ENCODE results near the gene CSNK1G3. TPM values are rescaled to one million over a fixed set of nuclear protein-coding genes. Genes with fewer than 3 reads are reported as not detected.
A peak's percentile ranks its signal among the peaks of the same experiment; 100 is the strongest.

The CSNK1G3 gene
- polyA plus RNA-seq, 1 donor (not counting 4 experiments of a cell fraction or from before 2014, with no cell fraction given), result 34.0 TPM

DNA sequence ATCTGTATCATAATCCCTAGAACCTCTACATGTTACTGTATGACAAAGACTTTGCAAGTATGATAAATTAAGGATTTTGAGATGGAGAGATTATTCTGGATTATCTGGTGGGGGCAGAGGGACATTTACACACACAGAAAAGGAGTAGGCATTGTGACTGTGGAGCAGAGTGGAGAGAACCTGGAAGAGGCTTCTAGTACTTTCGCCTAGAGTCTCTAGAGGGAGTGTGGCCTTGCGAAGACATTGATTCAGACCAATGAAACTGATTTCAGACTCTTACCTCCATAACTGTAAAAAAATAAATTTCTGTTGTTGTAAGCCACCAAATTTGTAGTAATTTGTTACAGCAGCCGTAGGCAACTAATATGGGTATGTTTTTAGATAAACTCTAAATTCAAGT, 45.9 kb downstream of the CSNK1G3 start:
- Histone ChIP-seq H3K36me3 (ENCODE audit: control insufficient read depth in 2 of 2, extremely low read depth in 1 of 2, insufficient read depth in 2 of 2, low read length in 2 of 2) (peaks cover 1 to 4% of the 10 kb centered on the region in 2 experiments), H3K27ac (ENCODE audit: control insufficient read depth, insufficient read depth, low read length) (no peak overlapping the region), H3K9me1 (ENCODE audit: control insufficient read depth, extremely low read depth, insufficient read depth, low read length) (no peaks in the 10 kb centered on the region), H4K20me1 (ENCODE audit: control insufficient read depth, extremely low read depth, insufficient read depth, low read length) (no peaks in the 10 kb centered on the region), H2AFZ (ENCODE audit: control insufficient read depth, low read length) (no peak overlapping the region), H3K79me2 (ENCODE audit: control insufficient read depth, insufficient read depth, low read length) (peaks cover 3% of the 10 kb centered on the region), H3K9ac (ENCODE audit: control insufficient read depth, extremely low read depth, insufficient read depth, low read length) (no peak overlapping the region), H3K27me3 (ENCODE audit: control insufficient read depth, extremely low read depth, insufficient read depth, low read length) (no peaks in the 10 kb centered on the region), H3K4me2 (ENCODE audit: control insufficient read depth, extremely low read depth, insufficient read depth, low read depth, low read length) (no peak overlapping the region), H3K4me3 (ENCODE audit: control insufficient read depth in 2 of 3, extremely low read depth in 1 of 3, insufficient read depth in 2 of 3, low read depth in 1 of 3, low read length in 3 of 3) (no peak overlapping the region), H3K9me3 (ENCODE audit: control insufficient read depth, low read depth, low read length) (no peaks in the 10 kb centered on the region), H3K4me1 (ENCODE audit: control insufficient read depth, extremely low read depth, insufficient read depth, low read length) (no peaks in the 10 kb centered on the region)
- no peak for DNase-seq (ENCODE audit: low read depth, low spot score)
- TF ChIP-seq, protein P1, sequence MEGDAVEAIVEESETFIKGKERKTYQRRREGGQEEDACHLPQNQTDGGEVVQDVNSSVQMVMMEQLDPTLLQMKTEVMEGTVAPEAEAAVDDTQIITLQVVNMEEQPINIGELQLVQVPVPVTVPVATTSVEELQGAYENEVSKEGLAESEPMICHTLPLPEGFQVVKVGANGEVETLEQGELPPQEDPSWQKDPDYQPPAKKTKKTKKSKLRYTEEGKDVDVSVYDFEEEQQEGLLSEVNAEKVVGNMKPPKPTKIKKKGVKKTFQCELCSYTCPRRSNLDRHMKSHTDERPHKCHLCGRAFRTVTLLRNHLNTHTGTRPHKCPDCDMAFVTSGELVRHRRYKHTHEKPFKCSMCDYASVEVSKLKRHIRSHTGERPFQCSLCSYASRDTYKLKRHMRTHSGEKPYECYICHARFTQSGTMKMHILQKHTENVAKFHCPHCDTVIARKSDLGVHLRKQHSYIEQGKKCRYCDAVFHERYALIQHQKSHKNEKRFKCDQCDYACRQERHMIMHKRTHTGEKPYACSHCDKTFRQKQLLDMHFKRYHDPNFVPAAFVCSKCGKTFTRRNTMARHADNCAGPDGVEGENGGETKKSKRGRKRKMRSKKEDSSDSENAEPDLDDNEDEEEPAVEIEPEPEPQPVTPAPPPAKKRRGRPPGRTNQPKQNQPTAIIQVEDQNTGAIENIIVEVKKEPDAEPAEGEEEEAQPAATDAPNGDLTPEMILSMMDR (optimal IDR thresholded peaks at IDR 0.05 in 1 of 3, IDR thresholded peaks at IDR 0.05 in 1 of 3, conservative IDR thresholded peaks at IDR 0.05 in 1 of 3; ENCODE audit: extremely low read depth in 1 of 3, insufficient read depth in 2 of 3, low read length in 3 of 3), result no peak
- no peak for TF ChIP-seq EZH2 (IDR thresholded peaks at IDR 0.05; ENCODE audit: low read length)
- dilution Hi-C loops (cut with MboI; ENCODE audit: extremely low pct_ligation_motif_present, low sequenced_read_pairs), result no loop called here
- FAIRE-seq, result no peak

GRCh38 chr5:123558762-123559433, 46.9 kb downstream of the CSNK1G3 start:
- peaks cover 7% of the 10 kb centered on the region for H3K79me2 ChIP-seq (ENCODE audit: control insufficient read depth, insufficient read depth, low read length)
- dilution Hi-C loops (cut with MboI; ENCODE audit: extremely low pct_ligation_motif_present, low sequenced_read_pairs), result no loop called here
- peak; percentile 44 for FAIRE-seq

More at GRCh38 chr5:123558762-123559433, 46.9 kb downstream of the CSNK1G3 start:
- no peaks in the 10 kb centered on the region for H3K9me3 ChIP-seq (ENCODE audit: control insufficient read depth, low read depth, low read length)
- H3K9me1 ChIP-seq (ENCODE audit: control insufficient read depth, extremely low read depth, insufficient read depth, low read length), result no peaks in the 10 kb centered on the region
- H3K27me3 ChIP-seq (ENCODE audit: control insufficient read depth, extremely low read depth, insufficient read depth, low read length), result no peaks in the 10 kb centered on the region
- no peak overlapping the region for H3K4me3 ChIP-seq (ENCODE audit: control insufficient read depth in 2 of 3, extremely low read depth in 1 of 3, insufficient read depth in 2 of 3, low read depth in 1 of 3, low read length in 3 of 3)
- no peak overlapping the region for H2AFZ ChIP-seq (ENCODE audit: control insufficient read depth, low read length)
- no peak overlapping the region for H3K4me2 ChIP-seq (ENCODE audit: control insufficient read depth, extremely low read depth, insufficient read depth, low read depth, low read length)
- H3K27ac ChIP-seq (ENCODE audit: control insufficient read depth, insufficient read depth, low read length), result no peak overlapping the region
- no peaks in the 10 kb centered on the region for H4K20me1 ChIP-seq (ENCODE audit: control insufficient read depth, extremely low read depth, insufficient read depth, low read length)
- TF ChIP-seq, protein P1 (optimal IDR thresholded peaks at IDR 0.05 in 1 of 3, IDR thresholded peaks at IDR 0.05 in 1 of 3, conservative IDR thresholded peaks at IDR 0.05 in 1 of 3; ENCODE audit: extremely low read depth in 1 of 3, insufficient read depth in 2 of 3, low read length in 3 of 3), result no peak
- TF ChIP-seq EZH2 (IDR thresholded peaks at IDR 0.05; ENCODE audit: low read length), result no peak
- DNase-seq (ENCODE audit: low read depth, low spot score), result no peak
- H3K36me3 ChIP-seq (ENCODE audit: control insufficient read depth in 2 of 2, extremely low read depth in 1 of 2, insufficient read depth in 2 of 2, low read length in 2 of 2), result peaks cover 1 to 4% of the 10 kb centered on the region in 2 experiments
- H3K4me1 ChIP-seq (ENCODE audit: control insufficient read depth, extremely low read depth, insufficient read depth, low read length), result no peaks in the 10 kb centered on the region
- H3K9ac ChIP-seq (ENCODE audit: control insufficient read depth, extremely low read depth, insufficient read depth, low read length), result no peak overlapping the region

All from keratinocyte (primary cell).